ENCODE data around the gene NR2C2AP. TPM values are rescaled to one million over a fixed set of nuclear protein-coding genes. Genes with fewer than 3 reads are reported as not detected.

Gene NR2C2AP
- total RNA-seq, 1 experiment from 2014 or later, result 20.6 TPM

DNA sequence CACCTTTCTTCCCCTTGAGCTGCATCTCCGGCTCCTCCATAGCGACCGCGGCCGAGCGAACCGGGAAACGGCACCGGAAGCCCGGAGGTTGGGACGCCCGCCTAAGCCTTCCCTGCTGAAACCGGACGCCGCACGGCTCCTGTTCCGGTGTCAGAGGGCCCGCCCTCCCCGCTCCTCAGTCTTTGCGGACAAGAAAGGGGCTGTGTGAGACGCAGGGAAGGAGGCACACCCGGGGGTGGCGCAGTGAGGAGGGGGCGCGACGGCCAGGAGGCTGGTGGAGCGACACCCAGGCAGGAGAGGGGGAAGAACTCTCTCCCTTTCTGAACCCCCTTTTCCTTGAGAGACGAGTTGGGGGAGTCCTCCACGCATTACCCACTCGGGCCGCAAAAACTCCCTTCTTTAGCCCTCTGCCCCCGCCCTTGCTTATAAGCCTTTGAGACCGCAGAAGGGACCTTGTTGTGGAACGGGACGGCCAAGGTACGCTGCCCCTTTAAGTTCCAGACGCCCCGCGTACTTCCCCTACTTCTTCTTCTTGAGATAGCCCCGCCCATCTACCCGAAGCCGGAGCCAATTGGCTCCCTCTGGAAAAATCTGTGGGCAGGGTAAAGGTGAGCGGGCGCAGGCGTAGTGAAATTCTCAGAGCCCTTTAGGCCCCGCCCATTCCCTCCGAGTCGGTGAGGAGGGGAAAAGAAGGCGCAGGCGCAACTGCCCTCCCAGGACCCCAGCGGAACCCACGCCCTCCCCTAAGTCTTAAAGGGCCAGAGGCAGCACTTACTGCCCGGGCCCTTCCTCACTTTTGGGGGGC, 10.9 kb downstream of the NR2C2AP start, which contains the start of the genes BORCS8 and RFXANK:
Gene BORCS8, minus strand, starts transcription at position 75 of the 805 bp plus-strand sequence. Its CDS starts 35 bp downstream, at position 40.
Gene RFXANK, plus strand, starts transcription at position 181 of the 805 bp plus-strand sequence. CDS start 1,689 bp downstream, outside the sequence.
- no TSS peak for BruUV-seq (replicated peaks)
- intact Hi-C loops (cut with micrococcal nuclease), result no loop called here

GRCh38 chr19:19191768-19192077, 11.5 kb downstream of the NR2C2AP start:
- ChIA-PET POLR2A (interaction anchor here (0.6 to 4.5 kb wide), 7 partner anchors 11 to 319 kb away, joined by 3 to 64 read pairs (median 3); partner anchors contain the start of gene NR2C2AP), CTCF (interaction anchor here (1.0 to 1.8 kb wide), 3 partner anchors 11 to 35 kb away, joined by 3 to 4 read pairs (median 4); partner anchors contain the start of gene NR2C2AP)
- intact Hi-C loops (cut with micrococcal nuclease), result no loop called here
- Mint-ChIP-seq H3K27me3 (ENCODE audit: insufficient read depth, unreplicated experiment) (no peaks in the 10 kb centered on the region), H3K36me3 (ENCODE audit: insufficient read depth, unreplicated experiment) (peaks cover 21% of the 10 kb centered on the region), H3K27ac (ENCODE audit: low read depth, unreplicated experiment) (peak overlapping the region; percentile 99), H3K4me1 (ENCODE audit: insufficient read depth, unreplicated experiment) (peaks cover 13% of the 10 kb centered on the region), H3K4me3 (ENCODE audit: unreplicated experiment) (peak overlapping the region; percentile 94), H3K9me3 (ENCODE audit: unreplicated experiment) (no peaks in the 10 kb centered on the region)
- TF ChIP-seq, protein P1, sequence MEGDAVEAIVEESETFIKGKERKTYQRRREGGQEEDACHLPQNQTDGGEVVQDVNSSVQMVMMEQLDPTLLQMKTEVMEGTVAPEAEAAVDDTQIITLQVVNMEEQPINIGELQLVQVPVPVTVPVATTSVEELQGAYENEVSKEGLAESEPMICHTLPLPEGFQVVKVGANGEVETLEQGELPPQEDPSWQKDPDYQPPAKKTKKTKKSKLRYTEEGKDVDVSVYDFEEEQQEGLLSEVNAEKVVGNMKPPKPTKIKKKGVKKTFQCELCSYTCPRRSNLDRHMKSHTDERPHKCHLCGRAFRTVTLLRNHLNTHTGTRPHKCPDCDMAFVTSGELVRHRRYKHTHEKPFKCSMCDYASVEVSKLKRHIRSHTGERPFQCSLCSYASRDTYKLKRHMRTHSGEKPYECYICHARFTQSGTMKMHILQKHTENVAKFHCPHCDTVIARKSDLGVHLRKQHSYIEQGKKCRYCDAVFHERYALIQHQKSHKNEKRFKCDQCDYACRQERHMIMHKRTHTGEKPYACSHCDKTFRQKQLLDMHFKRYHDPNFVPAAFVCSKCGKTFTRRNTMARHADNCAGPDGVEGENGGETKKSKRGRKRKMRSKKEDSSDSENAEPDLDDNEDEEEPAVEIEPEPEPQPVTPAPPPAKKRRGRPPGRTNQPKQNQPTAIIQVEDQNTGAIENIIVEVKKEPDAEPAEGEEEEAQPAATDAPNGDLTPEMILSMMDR (IDR thresholded peaks at IDR 0.05; ENCODE audit: unreplicated experiment), result no peak
- DNase-seq (ENCODE audit: unreplicated experiment), result no peak
- BruUV-seq (replicated peaks), result TSS peak; percentile 41

More for the DNA sequence above, 10.9 kb downstream of the NR2C2AP start, which contains the start of the genes BORCS8 and RFXANK:
- Mint-ChIP-seq H3K4me3 (ENCODE audit: unreplicated experiment) (peak within 1 kb of the TSS; percentile 94), H3K27me3 (ENCODE audit: insufficient read depth, unreplicated experiment) (no peaks in the 10 kb centered on the region), H3K27ac (ENCODE audit: low read depth, unreplicated experiment) (peak within 1 kb of the TSS; percentile 99), H3K36me3 (ENCODE audit: insufficient read depth, unreplicated experiment) (peaks cover 21% of the 10 kb centered on the region), H3K9me3 (ENCODE audit: unreplicated experiment) (no peaks in the 10 kb centered on the region), H3K4me1 (ENCODE audit: insufficient read depth, unreplicated experiment) (peaks cover 13% of the 10 kb centered on the region)
- ChIA-PET POLR2A (interaction anchor here (0.6 to 4.5 kb wide), 8 partner anchors 10 to 319 kb away, joined by 3 to 64 read pairs (median 3); partner anchors contain the start of genes GATAD2A and NR2C2AP), CTCF (interaction anchor here (0.5 to 1.8 kb wide), 3 partner anchors 11 to 170 kb away, joined by 4 read pairs; partner anchors contain the start of gene NR2C2AP)
- DNase-seq (ENCODE audit: unreplicated experiment), result peak; percentile 100
- TF ChIP-seq, protein P1 (IDR thresholded peaks at IDR 0.05; ENCODE audit: unreplicated experiment), result no peak

GRCh38 chr19:19186742-19187141, 16.5 kb downstream of the NR2C2AP start:
- TF ChIP-seq, protein P1 (IDR thresholded peaks at IDR 0.05; ENCODE audit: unreplicated experiment), result no peak
- BruUV-seq (replicated peaks), result no TSS peak
- ChIA-PET CTCF (interaction anchor here (0.5 to 0.7 kb wide), 3 partner anchors 105 to 736 kb away, joined by 3 read pairs; no protein-coding TSS in a partner anchor), POLR2A (interaction anchor here (0.9 kb wide), 1 partner anchor 31 kb away, joined by 3 read pairs; no protein-coding TSS in a partner anchor)
- peaks cover 7% of the 10 kb centered on the region for H3K4me1 Mint-ChIP-seq (ENCODE audit: insufficient read depth, unreplicated experiment)
- intact Hi-C loops (cut with micrococcal nuclease), result no loop called here
- H3K27me3 Mint-ChIP-seq (ENCODE audit: insufficient read depth, unreplicated experiment), result no peaks in the 10 kb centered on the region
- H3K4me3 Mint-ChIP-seq (ENCODE audit: unreplicated experiment), result no peak overlapping the region
- H3K36me3 Mint-ChIP-seq (ENCODE audit: insufficient read depth, unreplicated experiment), result peaks cover 31% of the 10 kb centered on the region
- no peak overlapping the region for H3K27ac Mint-ChIP-seq (ENCODE audit: low read depth, unreplicated experiment)
- no peaks in the 10 kb centered on the region for H3K9me3 Mint-ChIP-seq (ENCODE audit: unreplicated experiment)
- DNase-seq (ENCODE audit: unreplicated experiment), result no peak

All from MCF 10A (cell line).